IPS-11a (cell line): ENCODE measurements around the gene SERPINE1.
"Not testable (repeated sequence)": the region's sequence is repeated elsewhere in the genome, so short reads cannot be mapped to it uniquely, and the experiment has no call there.

Experiments
- H3K4me3 ChIP-seq: one replicate; pipeline ENCODE4 v1.5.1; 2013; ENCODE audit warnings: low read depth, low read length, control low read depth

The SERPINE1 gene

GRCh38 chr7:101100858-101101847 is 25.8 kb upstream of the SERPINE1 start:
- H3K4me3 ChIP-seq: no peak overlapping the region

DNA sequence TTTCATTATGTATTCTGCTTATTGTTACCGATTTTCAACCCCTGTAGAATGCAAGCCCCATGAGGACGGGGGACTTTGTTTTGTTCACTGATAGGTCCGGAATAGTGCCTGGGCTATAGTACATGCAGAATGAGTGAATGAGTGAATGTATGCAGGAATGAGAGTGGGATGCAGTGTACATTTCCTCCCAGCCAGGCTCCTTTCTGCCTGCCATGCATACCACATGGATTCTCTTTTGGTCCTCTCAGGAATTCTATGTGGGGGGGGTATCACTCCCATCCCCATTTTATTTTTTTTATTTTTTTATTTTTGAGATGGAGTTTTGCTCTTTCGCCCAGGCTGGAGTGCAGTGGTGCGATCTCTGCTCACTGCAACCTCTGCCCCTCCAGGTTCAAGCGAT is 24.9 kb upstream of the SERPINE1 start:
- H3K4me3 ChIP-seq: no peak overlapping the region

DNA sequence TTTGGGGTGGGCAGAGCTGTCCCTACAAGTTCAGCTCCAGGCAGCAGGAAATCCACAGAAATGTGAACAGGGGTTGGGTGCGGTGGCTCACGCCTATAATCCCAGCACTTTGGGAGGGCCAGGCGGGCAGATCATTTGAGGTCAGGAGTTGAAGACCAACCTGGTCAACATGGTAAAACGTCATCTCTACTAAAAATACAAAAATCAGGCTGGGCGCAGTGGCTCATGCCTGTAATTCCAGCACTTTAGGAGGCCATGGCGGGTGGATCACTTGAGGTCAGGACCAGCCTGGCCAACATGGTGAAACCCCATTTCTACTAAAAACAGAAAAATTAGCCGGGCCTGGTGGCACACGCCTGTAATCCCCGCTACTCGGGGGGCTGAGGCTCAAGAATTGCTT is 23.2 kb upstream of the SERPINE1 start:
- H3K4me3 ChIP-seq: not testable (repeated sequence)

DNA sequence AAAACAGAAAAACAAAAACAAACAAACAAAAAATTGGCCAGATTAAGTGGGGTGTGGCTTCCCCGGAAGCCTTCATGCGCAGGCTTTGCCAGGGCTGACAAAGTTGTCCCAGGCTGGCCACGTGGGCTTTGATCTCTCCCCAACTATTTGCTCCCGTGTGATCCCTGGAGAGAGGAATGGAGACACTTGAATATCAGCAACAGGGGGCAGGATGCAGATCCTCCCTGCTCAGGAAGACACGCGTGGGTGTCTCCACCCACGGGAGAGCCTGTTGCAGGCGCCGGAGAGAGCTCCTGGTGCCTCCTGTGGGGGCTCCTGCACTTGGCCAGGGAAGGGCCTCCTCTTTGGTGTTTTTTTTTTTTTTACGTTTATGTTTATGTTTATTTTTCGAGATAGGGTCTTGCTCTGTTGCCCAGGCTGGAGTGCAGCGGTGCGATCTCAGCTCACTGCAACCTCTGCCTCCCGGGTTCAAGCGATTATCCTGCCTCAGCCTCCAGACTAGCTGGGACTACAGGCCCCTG is 22.7 kb upstream of the SERPINE1 start:
- H3K4me3 ChIP-seq: no peak overlapping the region

GRCh38 chr7:101104799-101105198 is 22.1 kb upstream of the SERPINE1 start:
- no peak overlapping the region for H3K4me3 ChIP-seq

DNA sequence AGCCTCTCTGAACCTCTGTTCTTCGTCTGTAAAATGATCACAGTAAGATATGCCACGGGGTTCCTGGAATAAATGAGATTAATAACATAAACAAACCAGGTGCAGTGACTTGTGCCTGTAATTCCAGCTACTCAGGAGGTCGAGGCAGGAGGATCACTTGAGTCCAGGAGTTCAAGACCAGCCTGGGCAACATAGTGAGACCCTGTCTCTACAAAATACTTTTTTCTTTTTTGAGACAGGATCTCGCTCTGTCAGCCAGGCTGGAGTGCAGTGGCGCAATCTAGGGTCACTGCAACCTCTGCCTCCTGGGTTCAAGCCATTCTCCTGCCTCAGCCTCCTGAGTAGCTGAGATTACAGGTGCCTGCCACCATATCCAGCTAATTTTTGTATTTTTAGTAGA is 21.7 kb upstream of the SERPINE1 start:
- not testable (repeated sequence) for H3K4me3 ChIP-seq

- H3K4me3 ChIP-seq: no peak overlapping the region
Observed at GRCh38 chr7:101106386-101106785, 20.5 kb upstream of the SERPINE1 start.

DNA sequence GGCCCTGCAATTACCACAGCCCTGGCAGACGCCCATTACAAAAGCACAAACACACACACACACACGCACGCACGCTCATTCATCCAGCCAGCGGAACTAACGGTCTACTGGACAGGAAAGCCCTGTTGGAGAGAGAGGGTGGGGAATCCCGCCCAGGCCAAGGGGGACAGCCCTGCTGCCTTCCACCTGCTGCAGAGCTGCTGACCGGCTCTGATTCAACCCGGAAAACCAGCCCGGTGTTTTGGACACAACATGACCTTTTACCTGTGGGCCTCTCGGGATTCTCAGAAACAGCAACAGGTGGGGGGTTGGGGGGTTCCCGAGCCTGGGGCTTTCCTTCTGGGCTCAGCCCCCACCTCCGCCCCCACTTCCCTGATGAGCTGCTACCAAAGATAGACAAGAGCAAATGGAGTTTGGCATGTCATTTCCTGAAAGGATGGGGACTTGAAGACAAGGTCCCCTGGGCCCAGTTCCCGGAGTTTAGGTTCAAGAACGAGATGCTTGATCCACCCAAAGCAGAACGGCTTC is 18.5 kb upstream of the SERPINE1 start:
- no peak overlapping the region for H3K4me3 ChIP-seq

DNA sequence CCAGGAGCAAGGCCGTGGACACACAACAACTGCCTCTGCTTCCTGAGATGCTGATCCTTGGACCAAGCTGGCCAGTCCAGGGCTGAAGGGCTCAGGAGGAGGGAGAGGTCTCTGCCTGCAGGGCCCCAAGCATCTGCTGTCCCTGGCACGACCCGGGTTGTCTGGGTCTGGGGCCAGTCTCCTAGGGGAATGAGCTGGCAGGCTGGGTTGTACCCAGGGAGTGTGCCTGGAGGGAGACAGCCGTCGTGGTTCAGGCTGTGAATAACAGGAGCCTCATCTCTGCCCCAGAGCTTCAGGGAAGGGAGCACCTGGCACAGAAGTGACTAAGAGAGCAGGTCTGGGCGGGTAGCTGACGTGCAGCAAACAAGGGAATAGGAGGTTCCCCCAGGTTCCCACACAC is 17.9 kb upstream of the SERPINE1 start:
- no peak overlapping the region for H3K4me3 ChIP-seq

DNA sequence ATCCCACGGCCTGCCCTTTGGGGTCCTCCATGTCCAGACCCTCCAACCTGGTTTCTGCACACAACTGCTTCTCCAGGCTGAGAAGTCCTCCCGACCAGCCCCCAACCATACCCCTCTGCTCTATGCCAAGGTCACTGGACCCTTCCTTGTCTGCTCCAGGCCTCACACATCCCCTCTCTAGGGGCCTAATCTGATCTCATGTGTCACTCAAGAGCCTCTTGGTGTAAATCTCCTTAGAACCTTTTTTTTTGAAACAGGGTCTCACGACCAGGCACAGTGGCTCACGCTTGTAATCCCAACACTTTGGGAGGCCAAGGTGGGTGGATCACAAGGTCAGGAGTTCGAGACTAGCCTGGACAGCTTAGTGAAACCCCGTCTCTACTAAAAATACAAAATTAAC is 17.5 kb upstream of the SERPINE1 start:
- no peak overlapping the region for H3K4me3 ChIP-seq

GRCh38 chr7:101111261-101111660 is 15.6 kb upstream of the SERPINE1 start:
- H3K4me3 ChIP-seq: no peak overlapping the region

DNA sequence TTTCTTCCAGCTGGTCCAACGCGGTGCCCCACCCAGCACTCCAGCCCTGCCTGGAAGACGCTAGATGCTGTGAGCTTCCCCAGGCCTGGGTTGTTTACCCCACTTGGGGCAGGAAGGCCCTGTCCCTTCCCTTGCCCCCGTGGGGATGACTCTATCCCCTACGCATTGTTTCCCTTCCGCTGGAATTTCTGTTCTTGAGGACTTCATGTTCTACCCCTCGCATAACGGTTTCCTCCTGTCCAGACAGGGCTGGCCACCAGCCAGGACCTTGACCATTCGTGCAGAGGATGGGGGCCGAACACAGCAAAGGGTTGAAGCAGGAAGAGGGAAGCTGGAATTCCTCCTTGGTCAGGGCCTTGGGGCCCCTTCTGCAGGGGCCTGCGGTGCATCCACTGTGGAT is 14.7 kb upstream of the SERPINE1 start:
- H3K4me3 ChIP-seq: no peak overlapping the region

DNA sequence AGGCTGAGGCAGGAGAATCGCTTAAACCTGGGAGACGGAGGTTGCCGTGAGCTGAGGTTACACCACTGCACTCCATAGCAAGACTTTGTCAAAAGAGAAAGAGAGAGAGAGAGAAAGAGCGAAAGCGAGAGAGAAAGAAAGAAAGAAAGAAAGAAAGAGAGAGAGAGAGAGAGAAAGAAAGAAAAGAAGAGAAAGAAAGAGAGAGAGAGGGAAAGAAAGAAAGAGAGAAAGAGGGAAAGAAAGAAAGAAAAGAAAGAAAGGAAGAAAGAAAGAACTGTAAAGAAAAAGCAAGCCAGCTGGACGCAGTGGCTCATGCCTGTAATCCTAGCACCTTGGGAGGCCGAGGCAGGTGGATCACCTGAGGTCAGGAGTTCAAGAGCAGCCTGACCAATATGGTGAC is 13.8 kb upstream of the SERPINE1 start:
- H3K4me3 ChIP-seq: not testable (repeated sequence)

GRCh38 chr7:101113836-101114235 is 13.1 kb upstream of the SERPINE1 start:
- H3K4me3 ChIP-seq: no peak overlapping the region

DNA sequence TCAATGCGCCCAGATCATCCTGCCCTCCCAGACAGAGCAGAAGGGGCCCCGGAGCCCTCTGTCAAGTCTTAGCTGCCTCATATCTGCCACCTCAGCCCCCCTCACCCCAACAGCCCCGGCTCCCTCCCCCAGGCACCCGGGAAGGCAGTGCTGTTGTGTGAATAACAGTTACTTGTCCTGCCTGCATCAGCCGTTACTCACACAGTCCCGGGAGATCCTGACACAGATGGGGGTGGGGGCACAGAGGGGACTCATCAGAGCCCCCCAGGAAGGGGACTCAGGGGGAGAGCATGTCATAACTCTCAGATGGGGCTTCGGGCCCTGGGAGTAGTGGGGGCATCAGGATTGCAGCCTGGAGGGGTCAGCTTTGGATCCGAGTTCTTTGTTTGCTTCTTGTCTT is 12.4 kb upstream of the SERPINE1 start:
- no peak overlapping the region for H3K4me3 ChIP-seq

DNA sequence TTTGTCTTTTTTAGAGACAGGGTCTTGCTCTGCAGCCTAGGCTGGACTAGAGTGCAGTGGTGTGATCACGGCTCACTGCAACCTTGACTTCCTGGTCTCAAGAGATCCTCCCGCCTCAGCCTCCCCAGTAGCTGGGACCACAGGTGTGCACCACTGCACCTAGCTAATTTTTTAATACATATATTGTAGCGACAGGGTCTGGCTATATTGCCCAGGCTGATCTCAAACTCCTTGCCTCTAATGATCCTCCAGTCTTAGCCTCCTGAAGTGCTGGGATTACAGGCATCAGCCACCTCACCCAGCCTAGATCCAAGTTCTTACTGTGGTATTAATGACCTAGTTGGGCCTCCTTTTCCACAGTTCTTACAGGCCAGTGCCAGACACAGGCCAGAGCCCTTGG is 11.7 kb upstream of the SERPINE1 start:
- H3K4me3 ChIP-seq: no peak overlapping the region

DNA sequence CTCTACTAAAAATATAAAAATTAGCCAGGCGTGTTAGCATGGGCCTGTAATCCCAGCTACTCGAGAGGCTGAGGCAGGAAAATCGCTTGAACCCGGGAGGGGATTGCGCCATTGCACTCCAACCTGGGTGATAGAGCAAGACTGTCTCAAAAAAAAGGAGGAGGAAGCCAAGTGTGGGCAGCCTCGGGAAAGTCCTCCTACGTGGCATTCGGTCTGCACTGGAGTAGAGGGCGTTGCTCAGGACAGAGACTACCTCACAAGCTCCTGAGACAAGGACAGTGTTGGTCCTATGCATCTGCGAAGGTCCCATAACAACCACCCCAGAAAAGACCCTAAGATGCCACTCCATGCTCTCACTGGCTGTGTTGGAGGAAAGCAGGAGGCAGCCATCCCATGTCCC is 10.0 kb upstream of the SERPINE1 start:
- no peak overlapping the region for H3K4me3 ChIP-seq

- H3K4me3 ChIP-seq: no peak overlapping the region
Observed at GRCh38 chr7:101118856-101119255, 8.0 kb upstream of the SERPINE1 start.

DNA sequence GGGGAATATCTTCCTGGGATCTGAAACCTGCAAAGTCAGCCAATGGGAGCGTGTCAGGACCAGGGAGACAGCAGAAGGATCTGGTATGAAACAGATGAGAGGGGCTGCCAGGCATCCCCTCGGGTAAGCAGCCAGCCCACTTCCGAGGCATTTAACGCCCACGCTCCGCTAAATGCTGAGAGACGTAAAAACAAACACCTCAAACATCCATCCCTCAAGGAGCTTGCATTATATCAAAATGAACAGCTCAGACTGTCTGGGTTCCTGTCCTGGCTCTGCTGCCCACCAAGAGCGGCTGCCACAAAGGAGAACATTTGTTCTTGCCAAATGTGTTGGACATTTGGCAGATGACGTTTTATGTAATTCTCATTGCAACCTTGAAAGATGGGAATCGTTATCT is 7.0 kb upstream of the SERPINE1 start:
- no peak overlapping the region for H3K4me3 ChIP-seq

DNA sequence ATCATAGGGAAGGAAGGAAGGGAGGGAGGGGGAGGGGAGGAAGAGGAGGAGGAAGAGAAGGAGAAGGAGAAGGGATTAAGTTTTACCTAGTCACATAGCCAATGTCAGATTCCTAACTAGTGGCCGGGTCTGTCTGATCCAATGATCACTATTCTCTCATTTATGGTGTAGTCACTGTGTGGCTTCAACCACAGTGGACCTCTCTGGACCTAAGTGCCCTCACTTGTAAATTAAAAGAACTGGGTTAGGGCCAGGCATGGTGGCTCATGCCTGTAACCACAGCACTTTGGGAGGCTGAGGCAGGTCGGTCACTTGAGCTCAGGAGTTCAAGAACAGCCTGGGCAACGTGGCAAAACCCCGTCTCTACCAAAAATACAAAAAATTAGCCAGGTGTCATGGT is 6.6 kb upstream of the SERPINE1 start:
- H3K4me3 ChIP-seq: no peak overlapping the region

GRCh38 chr7:101121631-101121990 is 5.3 kb upstream of the SERPINE1 start:
- H3K4me3 ChIP-seq: not testable (repeated sequence)
